Activated T-helper 1 cell treated with anti-CD3 and anti-CD28 coated beads, Interleukin-12 subunit alpha, Interleukin-12 subunit beta, Interleukin-2, Interleukin-4 antibody, amounts not matched to agents 30 ng/mL and 10 ng/mL and 1 ng/mL, durations not matched to agents 14 hours and 24 hours and 36 hours (primary cell): ENCODE measurements around the gene ETV3L. TPM values are rescaled to one million over a fixed set of nuclear protein-coding genes. Genes with fewer than 3 reads are reported as not detected.
"Not testable (repeated sequence)": the region's sequence is repeated elsewhere in the genome, so short reads cannot be mapped to it uniquely, and the experiment has no call there.

ENCODE experiments used
- DNase-seq: peaks from one replicate; pipeline ENCODE4 v3.0.0; 2021; ENCODE audit warnings: low spot score
- H3K27ac Mint-ChIP-seq: one replicate; pipeline ENCODE4 v1.8.0; 2021; ENCODE audit warnings: mild to moderate bottlenecking, mixed read lengths
- H3K27me3 Mint-ChIP-seq: one replicate; pipeline ENCODE4 v1.8.0; 2022; ENCODE audit warnings: mild to moderate bottlenecking, moderate library complexity, mixed read lengths; ENCODE audit not compliant: insufficient read depth
- H3K36me3 Mint-ChIP-seq: one replicate; pipeline ENCODE4 v1.8.0; 2021; ENCODE audit warnings: low read depth, mixed read lengths
- H3K4me1 Mint-ChIP-seq: one replicate; pipeline ENCODE4 v1.8.0; 2021; ENCODE audit warnings: low read depth, mixed read lengths
- H3K4me3 Mint-ChIP-seq: one replicate; pipeline ENCODE4 v1.8.0; 2021; ENCODE audit warnings: mild to moderate bottlenecking, moderate library complexity, mixed read lengths
- H3K9me3 Mint-ChIP-seq: one replicate; pipeline ENCODE4 v1.8.0; 2021; ENCODE audit warnings: mixed read lengths
- intact Hi-C: fragments of 100-400 bp; cut with micrococcal nuclease; formaldehyde crosslinking; loops from one replicate; pipeline ENCODE4 v1.15.1; 2024
- total RNA-seq: library from RNA; stranded (reverse); gene quantifications from 2 replicates; pipeline ENCODE4 v1.2.3, GENCODE V29; 2022

The ETV3L gene
- total RNA-seq, 1 donor from 2014 or later, result not detected

DNA sequence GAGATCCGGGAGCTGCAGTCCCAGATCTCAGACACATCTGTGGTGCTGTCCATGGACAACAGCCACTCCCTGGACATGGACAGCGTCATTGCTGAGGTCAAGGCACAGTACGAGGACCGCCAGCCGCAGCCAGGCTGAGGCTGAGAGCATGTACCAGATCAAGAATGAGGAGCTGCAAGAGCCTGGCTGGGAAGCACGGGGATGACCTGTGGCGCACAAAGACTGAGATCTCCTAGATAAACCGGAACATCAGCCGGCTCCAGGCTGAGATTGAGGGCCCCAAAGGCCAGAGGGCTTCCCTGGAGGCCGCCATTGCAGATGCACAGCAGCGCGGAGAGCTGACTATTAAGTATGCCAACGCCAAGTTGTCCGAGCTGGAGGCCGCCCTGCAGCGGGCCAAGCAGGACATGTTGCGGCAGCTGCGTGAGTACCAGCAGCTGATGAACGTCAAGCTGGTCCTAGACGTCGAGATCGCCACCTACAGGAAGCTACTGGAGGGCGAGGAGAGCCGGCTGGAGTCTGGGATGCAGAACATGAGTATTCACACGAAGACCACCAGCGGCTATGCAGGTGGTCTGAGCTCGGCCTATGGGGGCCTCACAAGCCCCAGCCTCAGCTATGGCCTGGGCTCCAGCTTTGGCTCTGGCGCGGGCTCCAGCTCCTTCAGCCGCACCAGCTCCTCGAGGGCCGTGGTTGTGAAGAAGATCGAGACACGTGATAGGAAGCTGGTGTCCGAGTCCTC lies 25.5 kb downstream of the ETV3L start:
- intact Hi-C loops, result loop anchor here (10.0 kb wide), 1 partner anchor 159 kb away; no protein-coding TSS in a partner anchor
- no peaks in the 10 kb centered on the region for H3K36me3 Mint-ChIP-seq
- no peaks in the 10 kb centered on the region for H3K9me3 Mint-ChIP-seq
- no peak for DNase-seq
- no peak overlapping the region for H3K27ac Mint-ChIP-seq
- no peaks in the 10 kb centered on the region for H3K4me1 Mint-ChIP-seq
- no peak overlapping the region for H3K4me3 Mint-ChIP-seq
- H3K27me3 Mint-ChIP-seq, result peaks cover 20% of the 10 kb centered on the region

DNA sequence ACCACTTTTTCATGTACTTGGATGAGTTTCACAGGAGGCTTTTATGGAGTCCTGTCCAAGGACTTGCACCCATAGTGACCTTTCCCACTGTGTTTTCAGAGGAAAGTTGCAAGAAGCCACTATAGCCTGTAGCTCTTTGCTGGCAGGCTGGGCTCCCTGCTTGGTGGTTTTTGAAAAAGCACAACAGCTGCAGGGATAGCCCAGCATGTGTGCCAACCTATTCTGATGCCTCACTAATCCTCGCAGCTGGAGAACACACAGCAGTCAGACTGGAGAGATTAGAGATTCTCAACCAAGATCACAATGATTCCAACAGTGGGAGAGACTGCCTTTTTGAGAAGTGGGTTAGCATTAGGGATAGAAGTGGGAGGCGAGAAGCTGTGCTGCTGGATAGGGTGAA lies 30.0 kb downstream of the ETV3L start:
- Mint-ChIP-seq H3K9me3 (no peaks in the 10 kb centered on the region), H3K27me3 (peaks cover 35% of the 10 kb centered on the region), H3K4me1 (peaks cover 5% of the 10 kb centered on the region), H3K36me3 (no peaks in the 10 kb centered on the region), H3K27ac (no peak overlapping the region), H3K4me3 (no peak overlapping the region)
- no peak for DNase-seq
- intact Hi-C loops, result no loop called here

DNA sequence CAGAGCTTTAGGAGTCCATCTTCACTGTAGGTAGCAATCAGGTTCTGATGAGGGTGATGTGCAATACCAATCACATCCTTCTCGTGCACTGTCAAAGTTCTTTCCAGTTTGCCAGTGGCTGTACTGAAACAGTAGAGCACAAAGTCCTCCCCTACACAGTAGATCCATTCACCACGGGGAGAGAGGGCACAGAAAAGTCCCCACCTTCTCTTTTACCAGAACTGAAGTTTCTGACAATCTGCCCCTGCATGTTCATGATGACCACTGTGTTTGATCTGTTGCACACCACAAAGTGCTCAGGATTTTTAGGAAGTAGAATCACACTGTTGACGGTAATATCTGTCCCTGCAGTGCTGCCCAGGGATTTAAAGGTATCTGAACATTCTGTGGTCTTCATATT lies 40.4 kb downstream of the ETV3L start:
- H3K4me1 Mint-ChIP-seq, H3K9me3 Mint-ChIP-seq, H3K27ac Mint-ChIP-seq, H3K36me3 Mint-ChIP-seq, H3K4me3 Mint-ChIP-seq, intact Hi-C loops, DNase-seq: not testable (repeated sequence)
- H3K27me3 Mint-ChIP-seq, result peaks cover 44% of the 10 kb centered on the region

DNA sequence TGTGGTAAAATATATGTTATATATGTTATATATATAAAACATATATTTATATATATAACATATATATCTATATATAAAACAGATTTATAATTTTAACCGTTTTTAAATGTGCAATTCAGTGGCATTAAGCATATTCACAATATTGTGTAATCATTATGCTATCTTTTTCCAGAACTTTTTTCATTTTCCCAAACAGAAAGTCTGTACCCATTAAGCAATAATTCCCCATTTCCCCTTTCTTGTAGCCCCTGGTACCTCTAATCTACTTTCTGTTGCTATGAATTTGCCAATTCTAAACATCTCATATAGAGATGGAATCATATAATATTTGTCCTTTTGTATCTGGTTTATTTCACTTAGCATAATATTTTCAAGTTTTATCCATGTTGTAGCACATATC lies 43.3 kb downstream of the ETV3L start:
- Mint-ChIP-seq H3K4me3 (no peak overlapping the region), H3K27ac (no peak overlapping the region), H3K9me3 (peaks cover 9% of the 10 kb centered on the region), H3K27me3 (peaks cover 57% of the 10 kb centered on the region), H3K36me3 (no peaks in the 10 kb centered on the region), H3K4me1 (no peaks in the 10 kb centered on the region)
- intact Hi-C loops, result no loop called here
- DNase-seq, result no peak

DNA sequence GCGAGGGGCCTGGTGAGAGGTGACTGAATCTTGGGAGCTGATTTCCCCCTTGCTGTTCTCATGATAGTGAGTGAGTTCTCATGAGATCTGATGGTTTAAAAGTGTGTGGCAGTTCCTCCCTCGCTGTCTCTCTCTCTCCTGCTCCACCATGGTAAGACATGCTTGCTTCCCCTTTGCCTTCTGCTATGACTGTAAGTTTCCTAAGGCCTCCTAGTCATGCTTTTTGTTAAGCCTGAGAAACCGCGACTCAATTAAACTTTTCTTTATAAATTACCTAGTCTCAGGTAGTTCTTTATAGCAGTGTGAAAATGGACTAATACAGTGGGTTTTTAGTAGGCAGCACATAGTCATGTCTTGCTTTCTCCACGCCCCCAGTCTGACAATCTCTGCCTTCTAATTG lies 43.9 kb downstream of the ETV3L start:
- peaks cover 56% of the 10 kb centered on the region for H3K27me3 Mint-ChIP-seq

DNA sequence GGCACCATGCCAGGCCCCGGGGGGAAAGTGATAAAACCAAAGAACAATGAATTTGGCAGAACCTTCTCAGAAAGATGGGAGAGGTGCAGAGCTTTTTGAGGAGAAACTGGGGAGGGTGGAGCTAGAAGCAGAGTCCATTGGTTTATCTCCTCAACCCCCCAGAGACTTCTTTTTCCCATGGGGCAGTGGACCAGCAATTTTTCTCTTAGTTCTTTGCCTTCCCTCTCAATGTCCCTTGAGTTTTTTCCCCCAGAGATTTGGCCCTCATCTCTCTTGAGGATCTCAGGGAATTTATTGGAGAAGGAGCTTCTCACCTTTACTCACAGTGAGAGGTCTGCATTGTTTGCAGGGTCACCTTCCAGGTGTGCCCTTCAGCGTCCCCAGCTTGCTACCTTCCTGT lies 48.8 kb downstream of the ETV3L start:
- Mint-ChIP-seq H3K36me3 (peaks cover 2% of the 10 kb centered on the region), H3K4me3 (no peak overlapping the region), H3K9me3 (peaks cover 8% of the 10 kb centered on the region), H3K27me3 (peaks cover 71% of the 10 kb centered on the region), H3K4me1 (peaks cover 5% of the 10 kb centered on the region), H3K27ac (no peak overlapping the region)
- intact Hi-C loops, result no loop called here
- DNase-seq, result no peak

More for the DNA sequence above, 43.9 kb downstream of the ETV3L start:
- H3K27ac Mint-ChIP-seq, H3K4me1 Mint-ChIP-seq, DNase-seq, H3K4me3 Mint-ChIP-seq, H3K9me3 Mint-ChIP-seq, H3K36me3 Mint-ChIP-seq, intact Hi-C loops: not testable (repeated sequence)

DNA sequence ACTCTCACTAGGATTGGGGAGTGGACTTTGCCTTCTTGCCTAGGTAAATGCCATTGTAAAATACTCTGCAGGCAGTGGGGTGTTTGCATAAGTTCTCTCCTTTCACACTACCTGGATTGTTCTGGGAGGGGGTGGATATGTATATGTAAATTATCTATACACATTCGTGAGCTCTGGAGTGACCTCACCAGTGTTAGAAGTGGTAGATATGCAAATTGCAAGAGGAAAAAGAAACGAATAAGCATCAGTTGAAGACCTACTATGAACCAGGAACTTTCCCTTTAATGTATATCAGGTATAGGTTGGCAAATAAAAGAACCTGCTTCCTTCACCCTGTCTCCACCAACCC lies 52.6 kb downstream of the ETV3L start:
- Mint-ChIP-seq H3K9me3 (peaks cover 4% of the 10 kb centered on the region), H3K4me3 (peak overlapping the region; percentile 40)
- intact Hi-C loops, result no loop called here

DNA sequence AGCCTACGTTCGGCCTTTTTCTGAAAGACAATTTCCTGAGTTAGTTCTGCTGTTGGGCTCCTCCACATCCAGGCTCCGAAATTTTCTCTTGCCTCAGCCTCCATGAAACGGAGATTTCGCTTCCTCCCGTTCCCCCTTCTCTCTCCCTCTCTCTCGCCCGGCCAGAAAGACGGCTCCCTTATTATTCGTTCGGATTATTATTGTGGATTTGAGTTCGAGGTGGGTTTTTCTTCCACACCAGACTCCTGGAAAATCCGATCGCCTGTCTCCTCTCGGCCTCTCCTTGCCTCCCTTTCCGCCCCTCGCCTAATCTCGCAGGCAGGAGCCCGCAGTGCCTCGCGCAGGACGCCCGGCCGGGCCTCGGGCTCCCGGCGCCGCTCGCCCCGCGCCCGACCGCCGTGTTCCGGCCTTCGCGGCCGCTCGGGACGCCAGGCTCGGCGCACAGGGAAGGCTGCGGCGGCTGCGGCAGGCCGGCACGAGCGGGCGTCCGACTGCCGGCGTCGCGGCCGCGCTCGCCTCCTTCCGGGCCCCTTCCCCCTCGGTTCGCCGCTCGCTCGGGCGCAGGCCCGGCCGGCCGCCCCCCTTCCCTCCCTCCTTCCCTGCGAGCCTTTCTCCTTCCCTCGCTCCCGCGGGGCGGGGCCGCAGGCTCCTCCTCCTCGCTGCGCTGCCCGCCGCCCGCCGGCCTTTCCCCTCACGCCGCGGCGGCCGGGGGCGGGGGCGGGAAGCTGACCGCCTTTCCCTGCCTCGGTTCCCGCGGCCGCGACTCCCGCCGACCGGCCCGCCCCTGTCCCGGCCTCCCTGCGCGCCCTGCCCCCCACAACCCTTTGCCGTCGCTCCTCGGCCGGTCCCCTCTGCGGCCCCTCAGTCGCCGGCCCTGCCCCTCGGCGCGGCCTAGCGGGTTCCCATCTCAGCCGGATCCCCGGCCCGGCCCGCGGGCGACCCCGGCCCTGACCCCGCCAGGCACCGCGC lies 54.1 kb downstream of the ETV3L start, which contains the start of gene ARHGEF11:
Gene ARHGEF11, minus strand, starts transcription at position 493 of the 969 bp plus-strand sequence. CDS start 1,412 bp downstream, outside the sequence.
- intact Hi-C loops, result loop anchor here (1.0 kb wide), 1 partner anchor 153 kb away; no protein-coding TSS in a partner anchor
- peaks cover 80% of the 10 kb centered on the region for H3K27me3 Mint-ChIP-seq
- peak; percentile 11 for DNase-seq
- H3K4me3 Mint-ChIP-seq, result peak within 1 kb of the TSS; percentile 89
- no peaks in the 10 kb centered on the region for H3K9me3 Mint-ChIP-seq
- H3K36me3 Mint-ChIP-seq, result peaks cover 2% of the 10 kb centered on the region
- peaks cover 11% of the 10 kb centered on the region for H3K4me1 Mint-ChIP-seq
- H3K27ac Mint-ChIP-seq, result peak within 1 kb of the TSS; percentile 81

More for the DNA sequence above, 52.6 kb downstream of the ETV3L start:
- Mint-ChIP-seq H3K27ac (no peak overlapping the region), H3K36me3 (peaks cover 2% of the 10 kb centered on the region), H3K4me1 (peaks cover 11% of the 10 kb centered on the region), H3K27me3 (peaks cover 79% of the 10 kb centered on the region)
- DNase-seq, result no peak

DNA sequence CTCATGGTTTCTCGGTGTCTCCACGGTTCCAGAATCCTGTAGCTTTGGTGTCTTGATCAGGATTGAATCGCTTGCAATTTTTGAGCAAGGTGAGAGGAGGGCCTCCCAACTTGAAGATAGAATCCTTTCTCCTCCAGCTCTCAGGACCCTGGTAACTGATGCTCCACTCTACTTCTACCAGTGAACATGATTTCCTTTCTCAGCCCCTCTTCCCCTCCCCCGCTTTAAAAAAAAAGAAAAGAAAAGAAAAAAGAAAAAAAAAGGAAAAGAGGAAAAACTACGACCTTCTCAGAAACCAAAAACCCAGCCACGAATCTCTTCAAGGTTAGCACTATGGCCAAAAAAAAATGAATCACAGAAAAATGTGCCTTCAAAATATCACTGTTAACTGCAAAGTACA lies 55.3 kb downstream of the ETV3L start:
- DNase-seq, result no peak
- Mint-ChIP-seq H3K27me3 (peaks cover 85% of the 10 kb centered on the region), H3K36me3 (peaks cover 2% of the 10 kb centered on the region), H3K27ac (no peak overlapping the region), H3K4me3 (peak overlapping the region; percentile 17), H3K9me3 (no peaks in the 10 kb centered on the region), H3K4me1 (peaks cover 11% of the 10 kb centered on the region)
- intact Hi-C loops, result no loop called here

DNA sequence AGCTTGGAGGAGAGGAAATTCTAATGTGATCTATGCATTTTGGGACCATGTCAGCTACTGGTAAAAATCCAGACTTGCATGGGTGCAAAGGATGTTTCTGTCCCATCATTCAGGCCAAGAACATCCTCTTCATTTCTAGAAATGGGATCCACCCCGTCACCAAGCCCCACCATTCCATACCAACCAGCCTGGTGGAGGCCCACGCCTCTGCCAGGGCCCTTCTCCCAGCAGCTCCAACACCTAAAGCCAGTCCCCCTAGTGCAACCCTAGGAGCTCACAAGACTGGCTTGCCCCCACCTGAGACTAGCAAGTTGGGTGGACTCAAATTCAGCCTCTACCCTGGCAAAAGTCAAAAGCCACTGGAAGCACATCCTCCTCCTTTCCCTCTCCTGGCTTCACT lies 55.9 kb downstream of the ETV3L start:
- DNase-seq, result no peak
- peaks cover 11% of the 10 kb centered on the region for H3K4me1 Mint-ChIP-seq
- H3K4me3 Mint-ChIP-seq, result no peak overlapping the region
- intact Hi-C loops, result no loop called here
- H3K9me3 Mint-ChIP-seq, result no peaks in the 10 kb centered on the region
- H3K27ac Mint-ChIP-seq, result no peak overlapping the region
- peaks cover 2% of the 10 kb centered on the region for H3K36me3 Mint-ChIP-seq
- H3K27me3 Mint-ChIP-seq, result peaks cover 86% of the 10 kb centered on the region

DNA sequence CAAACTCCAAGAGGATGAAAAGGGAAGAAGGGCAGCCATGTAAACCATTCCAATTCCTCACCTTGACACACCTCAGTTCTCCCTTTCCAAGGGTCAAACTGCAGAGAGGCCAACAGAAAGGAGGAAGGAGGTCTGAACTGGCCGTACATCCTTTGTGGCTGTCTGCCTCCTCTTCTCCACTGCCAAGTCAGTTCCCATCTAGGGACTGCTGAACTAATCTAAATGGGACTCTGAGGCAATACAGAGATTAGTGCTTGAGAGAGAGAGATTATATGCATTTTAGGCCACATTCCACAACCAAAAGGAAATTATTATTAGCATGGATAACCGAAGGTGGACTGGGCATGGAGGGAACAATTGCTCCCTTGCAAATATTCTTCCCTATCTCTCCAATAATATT lies 56.8 kb downstream of the ETV3L start:
- intact Hi-C loops, result no loop called here
- Mint-ChIP-seq H3K27ac (no peak overlapping the region), H3K27me3 (peaks cover 77% of the 10 kb centered on the region), H3K4me1 (peaks cover 11% of the 10 kb centered on the region), H3K9me3 (no peaks in the 10 kb centered on the region), H3K36me3 (peaks cover 2% of the 10 kb centered on the region), H3K4me3 (no peak overlapping the region)
- no peak for DNase-seq
